Measurements from ENCODE around the gene CIAO2B.

GRCh38 chr16:66943426-66944053 is 9.3 kb upstream of the CIAO2B start:
- TF ChIP-seq CTCF (IDR thresholded peaks at IDR 0.05): no peak
- TF ChIP-seq POLR2A (IDR thresholded peaks at IDR 0.05): no peak
